ENCODE results near the gene ANTKMT. TPM values are rescaled to one million over a fixed set of nuclear protein-coding genes. Genes with fewer than 3 reads are reported as not detected.

Gene ANTKMT
- total RNA-seq, 1 experiment from 2014 or later: 55.0 TPM

- no peak for TF ChIP-seq EZH2 (IDR thresholded peaks at IDR 0.05; ENCODE audit: low read depth)
- TF ChIP-seq, protein P1, sequence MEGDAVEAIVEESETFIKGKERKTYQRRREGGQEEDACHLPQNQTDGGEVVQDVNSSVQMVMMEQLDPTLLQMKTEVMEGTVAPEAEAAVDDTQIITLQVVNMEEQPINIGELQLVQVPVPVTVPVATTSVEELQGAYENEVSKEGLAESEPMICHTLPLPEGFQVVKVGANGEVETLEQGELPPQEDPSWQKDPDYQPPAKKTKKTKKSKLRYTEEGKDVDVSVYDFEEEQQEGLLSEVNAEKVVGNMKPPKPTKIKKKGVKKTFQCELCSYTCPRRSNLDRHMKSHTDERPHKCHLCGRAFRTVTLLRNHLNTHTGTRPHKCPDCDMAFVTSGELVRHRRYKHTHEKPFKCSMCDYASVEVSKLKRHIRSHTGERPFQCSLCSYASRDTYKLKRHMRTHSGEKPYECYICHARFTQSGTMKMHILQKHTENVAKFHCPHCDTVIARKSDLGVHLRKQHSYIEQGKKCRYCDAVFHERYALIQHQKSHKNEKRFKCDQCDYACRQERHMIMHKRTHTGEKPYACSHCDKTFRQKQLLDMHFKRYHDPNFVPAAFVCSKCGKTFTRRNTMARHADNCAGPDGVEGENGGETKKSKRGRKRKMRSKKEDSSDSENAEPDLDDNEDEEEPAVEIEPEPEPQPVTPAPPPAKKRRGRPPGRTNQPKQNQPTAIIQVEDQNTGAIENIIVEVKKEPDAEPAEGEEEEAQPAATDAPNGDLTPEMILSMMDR (conservative IDR thresholded peaks at IDR 0.05): no peak
- BruUV-seq (replicated peaks): no TSS peak
- Histone ChIP-seq H3K4me1 (replicated peaks; ENCODE audit: insufficient read depth) (peaks cover under 1% of the 10 kb centered on the region; the same call in 1 of the 2 replicates), H3F3A (ENCODE audit: insufficient read depth, low read depth) (peaks cover 13% of the 10 kb centered on the region; the same call in 1 of the 2 replicates), H4K20me1 (ENCODE audit: insufficient read depth) (no peaks in the 10 kb centered on the region; the same call in 1 of the 2 replicates), H2AFZ (no peak overlapping the region), H3K9me2 (ENCODE audit: insufficient read depth) (no peaks in the 10 kb centered on the region), H3K4me2 (no peak overlapping the region), H3K4me3 (no peak overlapping the region), H3K27me3 (ENCODE audit: insufficient read depth, low read depth) (no peaks in the 10 kb centered on the region), H3K36me3 (ENCODE audit: low read depth) (no peaks in the 10 kb centered on the region), H3K9me3 (ENCODE audit: insufficient read depth, low read depth) (no peaks in the 10 kb centered on the region), H3K27ac (no peak overlapping the region), H3K79me2 (ENCODE audit: low read depth) (peaks cover 7% of the 10 kb centered on the region; the same call in 1 of the 2 replicates)
- DNase-seq: no peak
- intact Hi-C loops (cut with micrococcal nuclease; ENCODE audit: unreplicated experiment): no loop called here
- CTCF ChIA-PET: no interaction called here
- POLR2A ChIA-PET (ENCODE audit: unreplicated experiment): no interaction called here
These were observed 46.6 kb upstream of the ANTKMT start for GRCh38 chr16:674214-674881.

DNA sequence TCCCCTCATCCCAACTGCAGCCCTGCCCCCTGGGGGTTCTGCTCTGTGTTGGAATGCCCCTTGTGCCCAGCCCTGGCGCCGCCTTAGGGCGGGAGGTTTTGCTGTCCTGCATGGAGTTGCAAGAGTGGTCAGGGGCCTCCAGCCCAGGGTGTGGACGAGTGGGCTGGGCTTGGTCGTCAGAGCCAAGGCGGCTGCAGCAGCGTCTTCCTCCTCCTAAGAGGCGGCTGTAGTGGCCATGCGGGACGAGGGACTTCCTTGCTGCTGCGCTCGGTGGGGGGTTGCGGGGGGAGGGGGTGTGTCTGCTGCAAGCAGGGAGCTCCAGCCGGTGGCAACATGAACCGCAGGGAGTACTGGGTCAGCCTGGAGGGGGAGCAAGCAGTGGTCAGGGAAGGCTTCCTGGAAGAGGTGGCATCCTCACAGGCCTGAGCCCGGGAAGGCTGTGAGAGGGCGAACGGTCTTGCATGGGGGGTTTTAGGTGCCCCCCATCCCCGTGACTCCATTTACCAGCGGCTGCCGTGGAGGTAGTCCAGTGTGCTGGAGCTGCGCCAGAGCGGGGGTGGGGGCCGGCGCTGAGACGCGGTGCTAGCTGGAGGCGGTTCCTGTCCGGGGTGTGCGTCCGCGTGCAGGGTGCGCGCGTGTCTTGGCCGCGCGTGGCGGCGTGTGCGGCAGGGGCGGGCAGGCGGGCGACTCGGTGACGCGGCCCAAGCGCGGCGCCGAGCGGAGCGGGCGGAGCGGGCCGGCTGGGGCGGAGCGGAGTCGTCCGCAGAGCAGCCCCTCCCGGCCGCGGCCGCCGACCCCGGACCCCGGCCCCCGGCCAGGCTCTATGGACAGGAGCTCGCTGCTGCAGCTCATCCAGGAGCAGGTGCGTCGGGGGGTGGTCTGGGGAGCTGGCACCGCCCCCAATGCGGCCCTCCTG is 45.7 kb upstream of the ANTKMT start, which contains the start of gene RHBDL1:
TSS of gene RHBDL1 (plus strand) at position 704 of the 916 bp plus-strand sequence. CDS start at position 824, 120 bp downstream.
- Histone ChIP-seq H3K36me3 (ENCODE audit: low read depth) (no peaks in the 10 kb centered on the region), H3K9me3 (ENCODE audit: insufficient read depth, low read depth) (no peaks in the 10 kb centered on the region), H3K4me1 (replicated peaks; ENCODE audit: insufficient read depth) (no peaks in the 10 kb centered on the region), H4K20me1 (ENCODE audit: insufficient read depth) (no peaks in the 10 kb centered on the region; the same call in 1 of the 2 replicates), H3K27ac (no peak within 1 kb of the TSS), H3K4me3 (no peak within 1 kb of the TSS), H3K4me2 (no peak within 1 kb of the TSS), H2AFZ (no peak within 1 kb of the TSS), H3K27me3 (ENCODE audit: insufficient read depth, low read depth) (no peaks in the 10 kb centered on the region), H3K9me2 (ENCODE audit: insufficient read depth) (no peaks in the 10 kb centered on the region), H3F3A (ENCODE audit: insufficient read depth, low read depth) (peaks cover 15% of the 10 kb centered on the region; the same call in 1 of the 2 replicates), H3K79me2 (ENCODE audit: low read depth) (no peaks in the 10 kb centered on the region)
- TF ChIP-seq, protein P1 (conservative IDR thresholded peaks at IDR 0.05): no peak
- TF ChIP-seq EZH2 (IDR thresholded peaks at IDR 0.05; ENCODE audit: low read depth): no peak
- intact Hi-C loops (cut with micrococcal nuclease; ENCODE audit: unreplicated experiment): no loop called here
- BruUV-seq (replicated peaks): no TSS peak
- ChIA-PET POLR2A (ENCODE audit: unreplicated experiment) (no interaction called here), CTCF (interaction anchor here (1.1 kb wide), 1 partner anchor 15 kb away, joined by 4 read pairs; no protein-coding TSS in a partner anchor)
- no peak for DNase-seq

- intact Hi-C loops (cut with micrococcal nuclease; ENCODE audit: unreplicated experiment): no loop called here
- H4K20me1 ChIP-seq (ENCODE audit: insufficient read depth): peaks cover 4% of the 10 kb centered on the region
- no peaks in the 10 kb centered on the region for H3K27me3 ChIP-seq (ENCODE audit: insufficient read depth, low read depth)
- H3K36me3 ChIP-seq (ENCODE audit: low read depth): no peaks in the 10 kb centered on the region
- POLR2A ChIA-PET (ENCODE audit: unreplicated experiment): interaction anchor here (0.6 kb wide), 1 partner anchor 270 kb away, joined by 5 read pairs; no protein-coding TSS in a partner anchor
- BruUV-seq (replicated peaks): no TSS peak
- H3K4me1 ChIP-seq (replicated peaks; ENCODE audit: insufficient read depth): peaks cover 2% of the 10 kb centered on the region; the same call in 1 of the 2 replicates
- H3K79me2 ChIP-seq (ENCODE audit: low read depth): peaks cover 5% of the 10 kb centered on the region
- no peak overlapping the region for H3K4me2 ChIP-seq
- CTCF ChIA-PET: interaction anchor here (0.7 to 1.1 kb wide), 2 partner anchors 15 to 678 kb away, joined by 3 to 4 read pairs; no protein-coding TSS in a partner anchor
- H2AFZ ChIP-seq: no peak overlapping the region
- no peak for DNase-seq
- peaks cover 15% of the 10 kb centered on the region; the same call in 1 of the 2 replicates for H3F3A ChIP-seq (ENCODE audit: insufficient read depth, low read depth)
- H3K9me2 ChIP-seq (ENCODE audit: insufficient read depth): no peaks in the 10 kb centered on the region
- H3K9me3 ChIP-seq (ENCODE audit: insufficient read depth, low read depth): no peaks in the 10 kb centered on the region
- H3K27ac ChIP-seq: no peak overlapping the region
- TF ChIP-seq EZH2 (IDR thresholded peaks at IDR 0.05; ENCODE audit: low read depth): no peak
- TF ChIP-seq, protein P1 (conservative IDR thresholded peaks at IDR 0.05): no peak
- H3K4me3 ChIP-seq: no peak overlapping the region
These were observed 44.9 kb upstream of the ANTKMT start for GRCh38 chr16:675884-676564.

Data from PC-9 (cell line).